ENCODE measurements around the gene OBSCN. TPM values are rescaled to one million over a fixed set of nuclear protein-coding genes. Genes with fewer than 3 reads are reported as not detected.

The OBSCN gene
- total and polyA plus RNA-seq, 2 of the 13 experiments (the other 11 are each of a cell fraction or from before 2014, with no cell fraction given) = 0.20 TPM

- no peak for DNase-seq (ENCODE audit: low spot score)
- POLR2A ChIA-PET = no interaction called here
- Histone ChIP-seq H3K27me3 (ENCODE audit: control insufficient read depth in 1 of 2, insufficient read depth in 2 of 2, low read length in 2 of 2) (peaks cover 7 to 27% of the 10 kb centered on the region in 2 experiments; a peak in 4 of 5 replicates), H4K20me1 (ENCODE audit: insufficient read depth, low read length) (no peaks in the 10 kb centered on the region), H3K9me3 (ENCODE audit: low read length) (no peaks in the 10 kb centered on the region), H3K79me2 (ENCODE audit: insufficient read depth, low read length) (no peaks in the 10 kb centered on the region), H2AFZ (ENCODE audit: low read length) (no peak overlapping the region), H3K9ac (ENCODE audit: insufficient read depth, low read depth, low read length) (no peak overlapping the region), H3K36me3 (replicated peaks in 1 of 2; ENCODE audit: control insufficient read depth in 1 of 2, insufficient read depth in 2 of 2, low read length in 2 of 2) (no peaks in the 10 kb centered on the region), H3K4me1 (ENCODE audit: insufficient read depth, low read length) (no peaks in the 10 kb centered on the region; the same call in 1 of the 2 replicates), H3K4me3 (replicated peaks in 1 of 3; ENCODE audit: insufficient read depth in 1 of 3, low read depth in 2 of 3, low read length in 3 of 3) (no peak overlapping the region), H3K4me2 (ENCODE audit: low read depth, low read length) (no peak overlapping the region; the same call in 1 of the 2 replicates), H3K27ac (ENCODE audit: extremely low read length, insufficient read depth, low read length) (no peak overlapping the region)
- CTCF ChIA-PET (ENCODE audit: low intra/inter-chr PET ratio, low total read pairs) = no interaction called here
- 0 out of 2 replicates have a peak, but pooled peaks have one; percentile 22 for TF ChIP-seq ZNF687 (CRISPR knock-in tag; IDR thresholded peaks at IDR 0.05)
- no peak for TF ChIP-seq AKAP8 (CRISPR knock-in tag; IDR thresholded peaks at IDR 0.05)
- TF ChIP-seq SMYD3 (CRISPR knock-in tag; IDR thresholded peaks at IDR 0.05) = no peak
- TF ChIP-seq ZNF232 (CRISPR knock-in tag; IDR thresholded peaks at IDR 0.05; ENCODE audit: borderline replicate concordance) = no peak
- 43% methylated on average over 14 of the region's 19 CpGs for WGBS (ENCODE audit: low lambda C conversion rate)
- in situ Hi-C loops (cut with HindIII; ENCODE audit: extremely low pct_ligation_motif_present, low pct_unique_long_range_greater_than_20kb) (no loop called here), intact Hi-C loops (cut with micrococcal nuclease; ENCODE audit: unreplicated experiment) (no loop called here)
- no peak for ATAC-seq
- FAIRE-seq = no peak
- no TSS peak for BruUV-seq (replicated peaks)
Measured at GRCh38 chr1:228358764-228359612, 151.1 kb downstream of the OBSCN start.
